ENCODE data around the gene KANK4.

DNA sequence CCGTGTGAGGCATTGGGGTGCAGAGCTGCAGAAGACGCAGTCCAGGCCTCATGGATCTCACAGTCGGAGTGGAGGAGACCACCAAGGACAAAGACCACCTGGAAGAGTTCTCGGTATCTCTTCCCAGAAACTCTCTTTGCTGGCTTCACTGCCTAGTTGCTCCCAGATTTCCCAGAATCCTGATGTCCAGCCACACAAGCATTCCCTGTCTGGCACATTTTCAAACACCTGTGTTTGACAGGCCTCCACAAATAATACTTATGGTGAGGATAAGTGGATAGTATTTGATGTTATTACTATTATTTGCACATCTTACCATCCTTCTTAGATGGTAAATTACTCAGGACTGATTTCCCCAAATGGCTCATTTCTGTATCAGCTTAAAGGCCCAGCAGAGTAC is 27.7 kb upstream of the KANK4 start:
- TF ChIP-seq, protein P1, sequence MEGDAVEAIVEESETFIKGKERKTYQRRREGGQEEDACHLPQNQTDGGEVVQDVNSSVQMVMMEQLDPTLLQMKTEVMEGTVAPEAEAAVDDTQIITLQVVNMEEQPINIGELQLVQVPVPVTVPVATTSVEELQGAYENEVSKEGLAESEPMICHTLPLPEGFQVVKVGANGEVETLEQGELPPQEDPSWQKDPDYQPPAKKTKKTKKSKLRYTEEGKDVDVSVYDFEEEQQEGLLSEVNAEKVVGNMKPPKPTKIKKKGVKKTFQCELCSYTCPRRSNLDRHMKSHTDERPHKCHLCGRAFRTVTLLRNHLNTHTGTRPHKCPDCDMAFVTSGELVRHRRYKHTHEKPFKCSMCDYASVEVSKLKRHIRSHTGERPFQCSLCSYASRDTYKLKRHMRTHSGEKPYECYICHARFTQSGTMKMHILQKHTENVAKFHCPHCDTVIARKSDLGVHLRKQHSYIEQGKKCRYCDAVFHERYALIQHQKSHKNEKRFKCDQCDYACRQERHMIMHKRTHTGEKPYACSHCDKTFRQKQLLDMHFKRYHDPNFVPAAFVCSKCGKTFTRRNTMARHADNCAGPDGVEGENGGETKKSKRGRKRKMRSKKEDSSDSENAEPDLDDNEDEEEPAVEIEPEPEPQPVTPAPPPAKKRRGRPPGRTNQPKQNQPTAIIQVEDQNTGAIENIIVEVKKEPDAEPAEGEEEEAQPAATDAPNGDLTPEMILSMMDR (conservative IDR thresholded peaks at IDR 0.05; ENCODE audit: low read length) = no peak
- no peak for TF ChIP-seq EZH2phosphoT487 (IDR thresholded peaks at IDR 0.05; ENCODE audit: borderline replicate concordance)

Data from Loucy (cell line).